Renal pelvis (tissue), 4 donors: ENCODE results near the gene SCFD2. TPM values are rescaled to one million over a fixed set of nuclear protein-coding genes. Genes with fewer than 3 reads are reported as not detected.
A peak's percentile ranks its signal among the peaks of the same experiment; 100 is the strongest.

Source experiments
- DNase-seq: peaks from one replicate; pipeline ENCODE4 v3.0.0-alpha.2; 2013
- polyA plus RNA-seq, 3 donors: library from polyadenylated mRNA; unstranded; fragments of 120-200 nt; gene quantifications; one replicate each; pipeline ENCODE4 v1.2.1, GENCODE V29; 2013; ENCODE audit not compliant: insufficient read length in 3 of 3

Gene SCFD2
- polyA plus RNA-seq, 3 donors = 13.7 to 14.5 (median 14.0) TPM

DNA sequence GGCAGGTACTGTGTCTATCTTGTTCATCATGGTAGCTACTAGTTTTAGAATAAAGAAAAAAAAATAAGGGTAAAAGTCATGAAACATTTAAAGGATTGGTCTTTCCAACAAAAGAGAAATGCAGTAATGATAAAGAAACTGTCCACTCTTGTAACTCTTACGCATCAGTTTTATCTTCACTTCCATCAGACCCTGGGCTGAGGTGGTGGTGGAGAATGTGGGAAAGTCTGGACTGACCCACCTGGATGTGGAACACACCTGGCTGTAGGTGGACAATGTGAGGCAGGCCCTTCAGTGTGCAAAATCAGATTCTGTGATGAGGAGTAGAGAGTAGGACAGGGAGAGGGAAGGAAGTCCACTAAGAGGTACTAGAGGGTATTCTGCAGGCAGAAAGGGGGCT lies 375.2 kb downstream of the SCFD2 start:
- DNase-seq = no peak

DNA sequence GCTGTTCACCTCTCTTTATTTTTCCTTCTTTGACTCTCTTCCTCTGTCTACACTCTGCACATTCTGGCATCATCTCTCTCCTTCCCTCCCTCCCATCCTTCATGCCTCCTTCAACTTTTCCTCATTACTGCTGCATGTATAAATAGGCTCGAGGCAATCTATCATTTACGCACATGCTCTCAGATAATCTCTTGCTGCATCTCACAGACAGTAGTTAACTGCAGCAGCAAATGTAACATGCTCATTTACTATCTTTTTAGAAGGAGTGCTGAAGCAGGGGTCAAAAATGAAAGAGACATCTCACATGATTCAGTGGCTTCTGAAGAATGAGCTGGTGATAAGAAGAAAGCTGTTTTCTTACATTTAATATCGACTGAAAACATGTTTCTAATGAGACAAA lies 376.0 kb downstream of the SCFD2 start:
- DNase-seq = no peak

DNA sequence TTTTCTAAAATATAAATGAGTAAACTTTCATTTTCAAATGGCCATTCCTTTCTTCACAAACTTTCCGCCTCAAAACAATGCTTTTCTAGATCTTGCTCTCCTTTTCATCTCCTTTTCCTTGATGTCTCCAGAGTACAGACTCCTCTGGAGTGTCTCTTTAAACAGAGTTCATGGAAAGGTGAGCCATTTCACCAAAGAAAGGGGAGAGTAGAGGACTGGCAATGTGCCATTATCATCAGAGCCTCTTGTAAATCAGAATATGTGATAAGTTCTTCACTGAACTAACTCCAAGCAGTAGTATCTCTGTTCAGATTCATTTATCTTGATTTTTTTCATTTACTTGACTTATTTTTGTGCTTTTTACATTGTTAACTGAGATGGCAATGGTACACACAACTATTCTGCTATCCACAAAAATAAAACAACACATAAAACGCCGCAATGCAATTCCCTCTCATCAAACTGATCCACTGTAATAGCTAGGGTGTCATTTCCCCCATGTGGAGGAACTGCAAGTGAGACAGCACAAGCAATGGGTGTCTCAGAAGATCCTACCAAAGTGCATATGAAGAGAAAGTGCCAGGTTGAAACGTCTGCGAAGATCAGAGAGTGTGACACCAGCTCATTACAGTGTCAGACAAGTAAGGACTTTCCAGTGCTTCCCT lies 378.3 kb downstream of the SCFD2 start:
- no peak for DNase-seq

DNA sequence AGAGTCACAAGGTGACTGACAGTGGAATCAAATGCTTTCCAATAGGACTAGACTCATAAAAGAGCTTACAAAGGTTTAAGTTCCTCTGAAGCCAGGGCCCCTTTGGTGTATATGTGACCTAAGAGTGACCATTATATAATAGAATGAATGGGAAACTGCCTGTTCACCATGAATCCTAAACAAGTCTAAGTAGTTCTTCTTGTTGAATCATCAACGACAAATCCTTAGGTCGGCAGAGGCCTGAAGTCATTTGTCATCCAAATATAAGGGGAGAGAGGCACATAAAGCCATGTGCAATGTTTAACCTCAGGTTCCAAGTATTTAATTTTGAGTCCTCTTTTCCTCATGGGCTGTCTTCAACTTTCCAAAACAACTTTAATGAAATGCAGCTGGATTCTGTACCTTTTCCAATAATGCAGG lies 381.4 kb downstream of the SCFD2 start:
- no peak for DNase-seq

DNA sequence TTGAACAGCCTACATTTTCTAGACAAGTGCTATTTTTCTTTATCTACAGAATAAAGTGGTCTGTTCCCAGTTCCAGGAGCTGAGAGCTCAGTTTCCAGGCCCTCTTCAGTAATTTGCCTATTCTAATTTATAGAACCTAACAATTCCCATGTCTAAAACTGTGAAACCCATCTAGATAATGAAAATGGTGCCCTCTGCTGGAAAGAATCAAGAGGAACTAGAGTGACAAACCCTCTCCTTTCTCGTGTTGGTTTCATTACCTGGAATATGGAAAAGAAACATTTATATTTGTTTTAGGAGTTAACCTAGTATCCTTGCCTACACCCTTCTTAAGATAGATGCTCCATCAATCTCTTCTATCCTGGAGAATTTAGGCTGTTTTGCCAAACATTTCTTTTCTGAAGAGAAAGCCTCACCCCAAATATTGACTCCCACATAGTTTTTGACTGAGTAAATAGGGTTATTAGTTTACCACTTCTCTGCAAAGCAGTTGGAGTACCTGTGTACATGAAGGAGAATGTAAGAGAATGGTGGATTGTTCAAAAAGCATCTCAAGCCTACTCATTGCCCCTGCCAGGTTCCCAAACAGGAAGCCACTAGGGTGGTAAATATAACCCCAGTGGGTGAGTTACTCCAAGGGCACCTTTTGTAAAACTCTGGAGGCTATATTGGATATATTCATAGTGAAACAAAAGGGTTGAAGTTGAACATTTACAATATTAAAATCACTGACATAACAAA lies 382.1 kb downstream of the SCFD2 start:
- DNase-seq = peak; percentile 73

DNA sequence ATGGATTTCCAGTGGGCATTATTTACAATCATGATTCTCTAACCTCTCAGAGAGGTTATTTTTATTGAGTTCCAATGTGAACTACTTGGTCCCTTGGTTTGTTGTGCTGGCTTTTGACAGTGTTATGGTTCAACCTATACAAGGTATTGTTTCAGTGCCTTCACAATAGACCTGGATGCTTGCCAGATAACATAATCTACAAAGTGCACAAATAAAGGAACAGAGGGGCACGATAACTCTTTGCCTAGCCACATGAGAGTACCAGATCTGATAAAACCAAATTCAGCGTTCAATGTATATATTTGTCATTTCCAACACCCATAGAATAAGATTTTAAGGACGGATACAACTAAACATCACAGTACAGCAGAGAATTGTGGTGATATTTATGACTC lies 382.9 kb downstream of the SCFD2 start:
- DNase-seq = no peak

DNA sequence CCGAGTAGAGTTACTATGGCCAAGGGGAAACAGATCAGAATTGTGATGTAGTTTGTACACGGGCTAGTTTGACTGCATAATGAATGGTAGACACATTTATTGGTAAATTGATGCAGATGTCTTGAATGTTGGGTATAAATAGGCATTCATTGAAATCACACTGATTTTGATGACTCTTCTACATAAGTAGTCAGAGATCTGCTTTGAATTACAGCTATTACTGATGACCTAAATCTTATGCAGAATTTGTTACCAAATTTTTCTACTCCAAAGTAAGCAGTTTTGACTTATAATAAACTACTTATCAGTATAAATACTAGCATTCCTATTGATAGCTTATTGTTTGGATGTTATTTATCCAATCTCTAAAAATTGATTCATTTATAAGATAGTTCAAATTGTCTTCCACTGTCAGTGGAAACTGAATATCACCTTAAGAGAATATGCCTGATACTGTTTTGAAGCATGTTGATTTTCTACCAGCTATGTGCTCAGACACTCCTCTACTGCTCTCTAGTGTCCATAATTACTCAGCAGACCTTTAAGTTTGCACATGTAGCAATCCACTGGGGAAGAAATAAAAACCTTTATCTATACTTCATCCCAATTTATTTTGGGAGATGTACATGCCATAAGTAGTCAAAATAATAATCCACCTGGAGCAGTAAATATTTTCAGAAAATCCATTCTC lies 383.5 kb downstream of the SCFD2 start:
- DNase-seq = no peak

DNA sequence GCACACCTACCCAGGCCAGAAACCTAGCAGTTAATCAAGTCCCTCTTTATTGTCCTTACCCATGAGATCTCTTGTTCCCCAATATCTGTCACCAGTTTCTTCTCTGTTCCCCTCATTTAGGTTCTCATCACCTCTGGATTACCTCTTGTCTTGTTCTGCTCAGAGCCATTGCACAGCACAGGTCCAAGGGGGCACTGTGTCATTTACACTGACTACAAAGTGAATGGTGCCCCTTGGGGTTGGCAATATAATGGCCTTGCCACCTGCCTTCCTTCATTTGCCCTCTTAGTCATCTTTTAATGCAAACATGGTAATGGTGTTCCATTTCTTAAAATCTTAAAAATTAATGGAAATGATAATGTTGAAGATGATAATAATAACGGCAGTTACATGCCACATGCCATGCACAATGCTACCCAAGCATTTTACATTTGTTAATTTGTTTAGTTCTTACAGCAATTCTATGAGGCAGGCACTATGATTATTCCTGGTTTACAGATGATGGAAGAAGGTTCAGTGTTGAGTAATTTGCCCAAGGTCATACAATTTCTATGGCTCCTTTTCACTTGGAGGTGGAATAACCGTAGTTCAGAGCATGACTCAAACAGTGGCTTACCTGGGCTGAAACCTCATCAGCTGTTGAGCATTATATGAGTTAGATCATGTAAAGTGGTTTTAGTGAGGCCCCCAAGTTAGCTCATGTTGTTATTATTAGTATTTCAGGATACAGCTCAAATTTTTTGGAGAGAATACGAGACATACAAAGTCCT lies 385.9 kb downstream of the SCFD2 start:
- no peak for DNase-seq

DNA sequence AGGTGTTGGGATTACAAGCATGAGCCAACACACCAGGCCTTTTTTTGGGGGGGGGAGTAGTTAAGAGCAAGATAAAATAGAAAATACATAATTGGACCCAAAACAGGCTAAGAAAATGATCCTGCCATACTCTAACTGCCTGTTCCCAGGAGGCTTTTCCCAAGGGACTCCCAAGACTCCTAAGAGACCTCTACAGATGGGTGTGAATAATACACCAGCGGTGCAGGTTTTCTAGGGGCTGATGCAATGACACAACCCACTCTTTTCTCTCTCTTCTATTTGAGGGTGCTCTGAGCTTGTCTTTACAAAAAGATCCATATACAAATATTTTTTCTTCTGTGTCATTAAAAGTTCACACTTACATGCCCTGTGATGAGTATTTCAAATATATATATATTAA lies 386.8 kb downstream of the SCFD2 start:
- no peak for DNase-seq

DNA sequence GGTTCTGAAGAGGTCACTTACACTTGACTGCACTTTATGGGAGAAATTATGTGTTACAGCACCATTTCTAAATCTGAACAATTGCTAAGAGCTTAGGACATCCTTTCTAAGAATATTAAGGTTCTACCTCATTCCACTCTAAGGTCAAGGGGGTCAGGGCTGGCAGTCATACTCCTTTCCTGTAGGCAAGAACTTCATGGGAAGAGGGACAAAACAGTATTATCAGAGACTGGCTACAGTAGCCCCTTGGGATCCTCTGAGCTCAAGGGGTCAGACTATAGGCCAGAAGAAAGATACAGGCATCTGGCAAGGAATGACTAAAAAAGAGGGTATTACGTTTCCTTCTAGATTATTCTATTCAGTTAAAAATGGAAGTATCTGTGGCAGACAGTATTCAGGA lies 388.6 kb downstream of the SCFD2 start:
- no peak for DNase-seq

DNA sequence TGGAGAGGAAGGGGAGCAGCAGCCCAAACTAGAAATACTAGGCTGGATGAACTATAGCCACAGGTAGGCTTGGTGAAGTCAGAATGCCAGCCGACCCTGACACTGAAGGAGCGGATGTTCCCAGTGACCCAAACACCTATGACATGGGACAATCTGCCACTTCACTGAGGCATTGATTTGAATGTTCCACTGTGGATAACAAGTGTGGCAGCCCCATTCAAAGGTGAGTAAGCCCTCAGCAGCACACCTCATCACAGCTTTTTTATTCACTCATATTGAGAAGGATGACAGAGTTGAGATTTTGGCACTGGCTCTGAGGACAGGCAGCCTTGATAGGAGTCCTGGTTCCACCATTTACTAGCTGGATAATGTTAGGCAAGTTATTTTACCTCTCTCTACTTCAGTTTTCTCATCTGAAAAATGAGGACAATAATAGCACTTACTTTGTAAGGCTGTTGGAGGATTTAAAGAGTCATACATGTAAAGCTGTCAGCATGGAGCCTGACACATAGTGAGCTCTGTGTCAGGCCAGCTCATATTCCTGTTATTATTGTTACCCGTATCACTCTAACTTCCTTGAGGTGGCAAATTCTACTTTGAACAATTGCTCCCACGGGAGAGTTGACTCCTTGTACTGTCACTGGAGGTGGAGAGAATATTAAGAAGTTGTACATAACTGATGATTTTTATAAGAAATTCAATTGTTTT lies 389.2 kb downstream of the SCFD2 start:
- no peak for DNase-seq

DNA sequence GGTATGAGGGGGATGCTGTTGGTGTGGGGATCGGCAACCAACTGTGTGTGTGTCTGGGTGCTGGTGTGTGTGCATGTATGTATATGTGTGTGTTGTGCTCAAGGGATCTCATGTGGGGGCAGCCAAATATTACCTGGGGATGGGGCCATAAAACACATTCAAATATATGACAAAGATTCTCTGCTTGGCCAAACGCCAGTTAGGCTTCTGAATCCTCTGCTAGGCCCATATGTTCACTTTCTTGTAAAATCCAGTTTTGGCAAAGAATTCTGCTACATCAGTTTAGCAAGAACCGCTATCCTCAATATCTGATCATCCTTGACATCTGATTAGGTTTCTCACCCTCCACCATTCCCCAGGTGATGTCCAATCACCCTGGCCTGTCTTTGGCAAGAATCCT lies 397.2 kb downstream of the SCFD2 start:
- DNase-seq = no peak

DNA sequence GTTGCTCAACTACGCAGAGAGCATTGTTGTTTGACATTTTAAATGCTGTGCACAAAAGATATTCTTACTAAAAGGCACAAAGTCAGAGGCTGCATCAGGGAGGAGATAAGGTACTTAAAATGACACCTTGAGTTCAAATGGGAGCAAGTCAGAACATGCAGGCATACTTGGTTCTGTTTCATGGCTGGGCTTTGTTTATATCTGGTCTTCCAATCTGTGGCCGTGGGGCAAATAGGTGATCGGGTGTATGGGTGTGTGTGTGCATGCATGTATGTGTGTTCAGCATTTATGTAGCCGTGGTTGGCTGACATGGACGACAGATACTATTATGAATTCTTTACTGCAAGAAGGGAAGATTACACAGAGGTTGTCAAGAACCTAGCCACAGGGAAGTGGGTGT lies 397.6 kb downstream of the SCFD2 start:
- DNase-seq = no peak

DNA sequence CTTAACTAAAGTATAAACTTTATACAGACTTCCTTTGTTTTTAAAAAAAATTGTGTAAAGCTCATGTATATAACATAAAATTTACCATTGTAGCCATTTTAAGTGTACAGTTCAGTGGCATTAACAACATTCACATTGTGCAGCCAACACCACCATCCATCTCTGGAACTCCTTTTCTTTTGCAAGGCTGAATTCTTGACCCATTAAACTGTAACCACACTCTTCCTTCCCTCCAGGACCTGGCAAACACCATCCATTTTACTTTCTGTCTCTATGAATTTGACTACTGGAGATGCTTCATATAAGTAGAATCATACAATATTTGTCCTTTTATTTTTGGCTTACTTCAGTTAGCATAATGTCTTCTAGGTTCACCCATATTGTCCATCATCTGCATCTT lies 399.1 kb downstream of the SCFD2 start:
- DNase-seq = no peak

DNA sequence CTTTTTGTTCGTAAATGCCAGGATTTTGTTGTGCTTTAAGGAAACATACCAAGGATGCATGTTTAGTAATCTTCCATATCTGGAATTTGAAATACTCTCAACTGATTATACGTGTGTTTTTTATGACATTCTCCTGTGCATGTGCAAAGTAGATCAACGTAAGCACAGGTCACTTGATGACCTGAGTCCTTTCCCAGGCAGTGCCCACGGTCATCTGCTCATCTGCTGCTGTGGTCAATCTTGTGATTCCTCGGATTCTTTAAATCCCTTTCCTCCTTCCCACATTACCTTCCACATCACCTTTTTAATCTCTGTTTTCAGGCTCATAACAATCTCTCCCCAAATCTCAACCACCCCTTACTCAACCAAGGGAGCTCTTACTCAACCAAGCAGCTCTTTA lies 399.7 kb downstream of the SCFD2 start:
- DNase-seq = no peak

DNA sequence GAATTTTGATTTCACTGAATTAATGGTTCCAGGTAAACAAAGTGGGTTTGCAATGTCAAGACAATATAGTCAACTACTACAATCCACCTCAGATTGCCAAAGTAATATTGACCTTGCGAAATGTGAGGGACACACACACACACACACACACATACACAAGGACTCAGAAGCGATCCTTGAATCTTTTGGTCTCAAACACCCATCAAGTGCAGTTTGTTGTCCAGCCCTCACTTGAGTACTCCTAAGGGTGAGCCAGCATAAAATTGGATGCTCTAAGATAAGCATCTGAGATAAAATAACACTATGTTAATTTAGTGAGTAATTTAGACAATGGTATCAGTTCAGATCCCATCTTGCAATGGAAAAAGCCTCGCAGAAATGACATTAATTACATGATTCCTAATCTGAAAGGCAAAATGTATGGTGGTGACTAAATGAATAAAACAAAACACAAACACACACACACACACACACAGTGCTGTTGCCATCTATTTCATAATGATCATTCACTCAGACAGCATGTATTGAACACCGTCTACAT lies 401.2 kb downstream of the SCFD2 start:
- no peak for DNase-seq

DNA sequence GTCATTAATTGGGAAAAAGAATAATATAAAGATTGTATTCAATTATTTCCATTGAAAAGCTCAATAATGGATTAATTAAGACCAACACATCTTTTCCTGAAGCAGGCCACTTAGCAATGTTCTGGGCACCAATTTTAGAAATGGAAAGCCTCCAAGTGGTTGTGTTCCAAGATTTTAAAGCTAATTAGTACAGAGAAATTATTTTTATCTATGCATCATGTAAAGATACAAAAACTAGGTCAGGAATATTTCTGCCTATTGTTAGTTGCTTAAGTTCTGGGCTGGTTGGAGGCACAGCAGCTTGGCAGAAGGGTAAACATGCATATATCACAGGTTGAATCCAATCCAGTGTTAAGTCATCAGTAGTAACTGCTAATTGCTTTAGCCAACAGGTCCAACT lies 401.9 kb downstream of the SCFD2 start:
- no peak for DNase-seq

DNA sequence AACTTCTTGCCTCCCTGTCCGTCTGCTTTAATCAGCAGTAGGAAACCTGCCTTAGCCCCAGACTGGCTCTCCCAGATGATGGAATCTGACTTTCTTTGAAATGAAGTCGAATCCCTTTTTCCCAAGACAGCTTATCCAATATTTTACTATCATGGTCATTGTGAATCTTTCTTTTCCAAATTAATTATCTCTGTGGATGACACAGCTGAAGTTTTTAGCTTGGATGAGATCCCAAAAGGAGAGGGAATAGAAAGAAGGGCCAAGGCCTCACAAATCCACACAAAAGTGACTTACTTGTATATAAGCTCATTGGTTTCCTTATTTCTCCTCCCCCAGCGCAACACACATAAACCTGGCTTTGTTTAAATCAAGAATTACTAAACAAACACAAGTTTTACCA lies 403.1 kb downstream of the SCFD2 start:
- DNase-seq = no peak

DNA sequence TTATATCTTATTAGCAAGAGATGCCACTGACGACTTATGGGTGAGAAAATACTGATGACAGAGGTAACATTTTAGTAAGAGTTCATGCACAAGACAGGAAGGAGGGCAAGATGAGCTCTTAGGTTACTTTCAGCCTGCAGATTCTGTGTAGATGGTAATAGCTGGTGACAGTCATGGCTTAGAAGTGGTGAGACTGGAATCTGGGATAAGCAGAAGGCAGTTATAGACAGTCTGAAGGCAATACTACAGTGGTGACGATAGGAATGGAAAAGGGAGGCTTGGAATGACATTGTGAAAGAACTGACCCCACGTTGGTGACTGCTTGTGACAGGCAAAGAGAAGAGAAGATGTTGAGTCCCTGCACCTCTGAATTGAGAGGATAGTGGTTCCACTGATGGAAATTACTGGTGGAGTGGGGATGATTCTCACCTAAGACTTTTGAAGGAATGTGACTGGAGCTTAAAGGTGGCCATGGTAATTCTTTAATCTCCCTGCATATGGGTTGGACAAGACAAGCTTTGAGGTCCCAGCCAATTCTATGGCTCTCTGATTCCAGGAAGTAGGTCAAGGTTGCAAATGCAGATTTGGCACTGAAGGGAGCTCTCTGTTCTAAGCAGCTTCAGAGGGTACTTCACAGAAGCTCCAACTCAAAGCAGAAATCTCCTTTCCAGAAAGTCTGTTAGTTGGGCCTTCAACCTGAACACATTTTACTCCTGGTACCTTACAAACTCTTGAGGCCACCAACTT lies 404.0 kb downstream of the SCFD2 start:
- DNase-seq = no peak

DNA sequence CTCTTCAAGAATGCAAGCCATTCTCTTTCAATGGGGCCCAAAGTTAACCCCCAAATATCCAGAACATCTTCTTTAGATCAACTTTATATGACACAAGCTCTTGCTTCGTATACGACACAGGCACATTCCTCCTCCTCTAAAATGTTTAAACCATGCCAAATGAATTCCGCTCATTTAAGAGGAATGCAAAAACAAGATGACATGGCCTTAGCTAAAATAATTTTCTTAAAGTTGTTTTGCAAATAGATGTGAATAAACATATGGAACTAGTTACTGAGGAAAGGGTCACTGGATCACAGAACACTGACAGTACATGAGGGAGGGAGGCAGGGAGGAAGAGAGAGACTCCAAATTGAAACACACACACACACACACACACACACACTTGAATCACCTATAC lies 406.3 kb downstream of the SCFD2 start:
- DNase-seq = peak; percentile 69
